Ishikawa (cell line): ENCODE data around the gene LAMC1.

Source experiments
- CEBPB ChIP-seq: IDR thresholded peaks from 2 replicates; pipeline ENCODE4 v1.6.1; 2012
- CREB1 ChIP-seq: IDR thresholded peaks from 2 replicates; pipeline ENCODE4 v1.6.1; 2012; ENCODE audit warnings: low read depth
- EGR1 ChIP-seq: IDR thresholded peaks from 2 replicates; pipeline ENCODE4 v1.6.1; 2012
- EP300 ChIP-seq: IDR thresholded peaks from 2 replicates; pipeline ENCODE4 v1.6.1; 2012; ENCODE audit warnings: borderline replicate concordance
- FOXM1 ChIP-seq: IDR thresholded peaks from 2 replicates; pipeline ENCODE4 v1.6.1; 2012; ENCODE audit warnings: low read depth, borderline replicate concordance
- MAX ChIP-seq: IDR thresholded peaks from 2 replicates; pipeline ENCODE4 v1.6.1; 2012
- NFIC ChIP-seq: IDR thresholded peaks from 2 replicates; pipeline ENCODE4 v1.6.1; 2012
- RAD21 ChIP-seq: IDR thresholded peaks from 2 replicates; pipeline ENCODE4 v1.6.1; 2012; ENCODE audit warnings: low read depth
- REST ChIP-seq: IDR thresholded peaks from 2 replicates; pipeline ENCODE4 v1.6.1; 2012; ENCODE audit warnings: low read depth, mild to moderate bottlenecking
- TAF1 ChIP-seq: IDR thresholded peaks from 2 replicates; pipeline ENCODE4 v1.6.1; 2012; ENCODE audit warnings: low read depth, mild to moderate bottlenecking
- TCF12 ChIP-seq: IDR thresholded peaks from 2 replicates; pipeline ENCODE4 v1.6.1; 2012; ENCODE audit warnings: low read depth
- TEAD4 ChIP-seq: IDR thresholded peaks from 2 replicates; pipeline ENCODE4 v1.6.1; 2012
- YY1 ChIP-seq: IDR thresholded peaks from 2 replicates; pipeline ENCODE4 v1.6.1; 2012; ENCODE audit warnings: low read depth
- ZBTB7A ChIP-seq: IDR thresholded peaks from 2 replicates; pipeline ENCODE4 v1.6.1; 2012; ENCODE audit warnings: low read depth
- TF ChIP-seq, protein P1 (sequence below): IDR thresholded peaks from 2 replicates; pipeline ENCODE4 v1.6.1; 2012

The LAMC1 gene

GRCh38 chr1:183058851-183059502 is 35.8 kb downstream of the LAMC1 start:
- TF ChIP-seq FOXM1 (no peak), YY1 (no peak), TAF1 (no peak), TCF12 (no peak), CEBPB (no peak), EGR1 (no peak), TEAD4 (no peak), RAD21 (no peak), CREB1 (no peak), ZBTB7A (no peak), EP300 (no peak), REST (no peak), MAX (no peak), NFIC (no peak)
- TF ChIP-seq, protein P1, sequence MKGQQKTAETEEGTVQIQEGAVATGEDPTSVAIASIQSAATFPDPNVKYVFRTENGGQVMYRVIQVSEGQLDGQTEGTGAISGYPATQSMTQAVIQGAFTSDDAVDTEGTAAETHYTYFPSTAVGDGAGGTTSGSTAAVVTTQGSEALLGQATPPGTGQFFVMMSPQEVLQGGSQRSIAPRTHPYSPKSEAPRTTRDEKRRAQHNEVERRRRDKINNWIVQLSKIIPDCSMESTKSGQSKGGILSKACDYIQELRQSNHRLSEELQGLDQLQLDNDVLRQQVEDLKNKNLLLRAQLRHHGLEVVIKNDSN: no peak

DNA sequence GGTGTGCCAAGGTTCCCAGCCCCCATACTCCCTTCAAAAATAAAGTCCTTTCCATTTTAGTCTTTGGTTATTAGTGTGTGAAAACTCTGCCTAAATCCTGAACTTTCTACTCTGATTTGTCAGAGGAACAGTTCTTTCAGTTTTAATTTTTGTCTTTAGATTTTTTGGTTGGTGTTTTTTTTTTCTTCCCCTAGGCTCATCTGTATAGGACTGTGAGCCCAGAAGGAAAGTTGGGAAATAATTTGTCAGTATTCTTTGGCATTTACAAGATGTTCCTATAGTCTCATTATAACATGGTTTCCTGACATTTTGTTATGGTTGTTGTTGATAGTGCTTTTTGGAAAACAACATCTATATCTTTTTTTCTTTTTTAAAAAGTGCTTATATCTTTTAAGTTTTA is 38.0 kb downstream of the LAMC1 start:
- TF ChIP-seq EGR1 (no peak), FOXM1 (no peak), EP300 (no peak), TAF1 (no peak), NFIC (no peak), CREB1 (no peak)

DNA sequence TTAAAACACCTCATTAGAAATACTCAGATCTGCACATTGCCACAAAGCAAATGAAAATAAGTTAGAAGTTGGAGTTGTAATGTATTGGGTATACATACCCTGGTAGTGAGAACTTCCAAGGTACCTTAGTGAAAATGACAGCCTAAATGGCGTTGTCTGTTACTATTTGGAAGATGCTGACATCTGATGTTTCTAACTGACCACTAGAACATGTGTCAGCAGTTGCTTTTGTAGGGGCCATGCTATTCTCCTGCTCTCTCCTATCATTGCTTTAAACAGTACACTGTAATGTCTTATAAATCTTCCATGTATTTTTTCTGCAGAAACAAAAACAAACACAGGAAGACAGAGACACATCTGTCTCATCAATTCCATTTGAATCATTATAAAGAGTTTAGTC is 40.1 kb downstream of the LAMC1 start:
- TF ChIP-seq MAX (no peak), NFIC (no peak), TEAD4 (no peak), CREB1 (no peak)
- TF ChIP-seq, protein P1: no peak

- TF ChIP-seq ZBTB7A (no peak), CREB1 (no peak), NFIC (no peak), CEBPB (no peak), REST (no peak), TAF1 (no peak), EP300 (no peak), TEAD4 (no peak), YY1 (no peak), EGR1 (no peak), TCF12 (no peak), RAD21 (no peak), MAX (no peak), FOXM1 (no peak)
- TF ChIP-seq, protein P1: no peak
Measured at GRCh38 chr1:183065168-183065706, 42.0 kb downstream of the LAMC1 start.

DNA sequence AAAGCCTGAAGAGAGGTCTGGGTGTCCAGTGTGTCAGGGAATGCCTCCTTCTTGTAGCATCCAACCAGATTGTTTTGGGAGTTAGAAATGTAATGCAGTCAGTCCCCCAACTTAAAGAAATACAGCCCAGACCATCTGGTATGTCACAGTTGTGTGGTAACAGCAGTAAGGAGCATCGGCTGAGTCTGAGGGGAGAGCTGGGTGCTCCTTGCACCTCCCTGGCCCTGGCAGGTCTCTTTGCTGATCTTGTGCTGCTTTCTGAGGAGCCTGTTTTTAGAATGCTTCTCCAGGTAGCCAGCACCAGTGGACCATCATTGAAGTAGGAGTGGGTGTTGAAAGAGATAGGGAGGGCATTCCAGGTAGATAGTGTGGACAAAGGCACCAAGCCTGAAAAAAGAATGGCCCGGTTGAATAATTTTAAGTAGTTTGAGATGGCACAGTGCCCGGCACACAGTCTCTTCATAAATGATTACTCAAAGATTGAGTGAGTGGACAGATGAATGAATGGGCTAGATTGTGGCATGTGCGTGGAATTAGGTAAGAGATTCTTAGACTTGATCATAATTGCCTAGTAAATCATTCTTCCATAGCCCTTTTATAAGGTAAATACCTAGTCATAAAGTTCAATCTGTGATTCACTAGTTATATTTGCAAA is 46.5 kb downstream of the LAMC1 start:
- TF ChIP-seq EGR1 (no peak), MAX (no peak), TEAD4 (no peak; the same call in 1 of the 2 replicates), NFIC (peak; percentile 84), TCF12 (0 out of 2 replicates have a peak, but pooled peaks have one; percentile 28), EP300 (peak; percentile 33; the same call in 1 of the 2 replicates)
